Endothelial cell of umbilical vein (primary cell): Measurements from ENCODE around the gene ZNF680. TPM values are rescaled to one million over a fixed set of nuclear protein-coding genes. Genes with fewer than 3 reads are reported as not detected.

Experiments used
- BruUV-seq: library from RNA; stranded (reverse); fragments of 400-500 nt; replicated peaks from 2 replicates; lab custom pipeline; 2021; lab: Mats Ljungman, UMichigan
- CTCF ChIA-PET: fragments of 300-600, 350-600 bp; sonication (Branson Sonifier 250); formaldehyde crosslinking; loops from one replicate; lab custom pipeline; 2021; ENCODE audit warnings: antibody characterized with exemption, inconsistent platforms; lab: Charles Lee
- POLR2A ChIA-PET: fragments of 300-600, 350-600 bp; sonication (Branson Sonifier 250); formaldehyde crosslinking; loops from one replicate; lab custom pipeline; 2021; ENCODE audit warnings: antibody characterized with exemption, inconsistent platforms; lab: Charles Lee
- DNase-seq: peaks from one replicate; pipeline ENCODE4 v3.0.0-alpha.2; 2011; ENCODE audit warnings: low read depth, low spot score
- FAIRE-seq: peaks from 2 replicates; lab custom pipeline; 2011; peaks lifted over from hg19 to GRCh38; lab: Jason Lieb, UNC
- H2AFZ ChIP-seq: 2 replicates; pipeline ENCODE4 v1.6.0; 2012; ENCODE audit warnings: low read depth, low read length, control low read depth, inconsistent platforms
- H3K27ac ChIP-seq: 2 replicates; pipeline ENCODE4 v1.5.1; 2011; ENCODE audit warnings: low read depth, mild to moderate bottlenecking, control low read depth, low read length, moderate library complexity; ENCODE audit not compliant: insufficient read depth
- H3K27me3 ChIP-seq, 2 experiments: 2 replicates each; pipeline versions ENCODE4 v1.6.0 to v1.6.1; 2011; ENCODE audit warnings: low read length in 2 of 2, mixed read lengths in 1 of 2; ENCODE audit not compliant: control insufficient read depth in 2 of 2, insufficient read depth in 2 of 2
- H3K36me3 ChIP-seq, 2 experiments: 2 replicates in 1 of 2; 3 replicates in 1 of 2; pipeline ENCODE4 v1.5.1; 2011; ENCODE audit warnings: low read length in 2 of 2, mild to moderate bottlenecking in 1 of 2, moderate library complexity in 1 of 2; ENCODE audit not compliant: control insufficient read depth in 2 of 2, insufficient read depth in 2 of 2; ENCODE audit errors: extremely low read depth in 1 of 2
- H3K4me1 ChIP-seq: 3 replicates; pipeline ENCODE4 v1.5.1; 2011; ENCODE audit warnings: mild to moderate bottlenecking, low read length; ENCODE audit not compliant: control insufficient read depth, insufficient read depth; ENCODE audit errors: extremely low read depth
- H3K4me2 ChIP-seq: 2 replicates; pipeline ENCODE4 v1.6.1; 2011; ENCODE audit warnings: low read length, control low read depth, mixed read lengths; ENCODE audit not compliant: insufficient read depth
- H3K4me3 ChIP-seq, 3 experiments: fragments of 200-600 bp in 1 of 3; sonication (generic), shearing (Covaris generic) in 1 of 3; replicated peaks in 1 of 3; 2 replicates each; pipeline ENCODE4 v1.5.1; 2011 to 2016; ENCODE audit warnings: control low read depth in 3 of 3, low read length in 3 of 3, mild to moderate bottlenecking in 2 of 3, inconsistent platforms in 1 of 3, low read depth in 1 of 3, moderate library complexity in 1 of 3; ENCODE audit not compliant: insufficient read depth in 1 of 3
- H3K79me2 ChIP-seq: 2 replicates; pipeline ENCODE4 v1.6.0; 2012; ENCODE audit warnings: low read length, inconsistent platforms; ENCODE audit not compliant: control insufficient read depth, insufficient read depth
- H3K9ac ChIP-seq: replicated peaks from 2 replicates; pipeline ENCODE3; 2011; ENCODE audit warnings: low read length, control low read depth; ENCODE audit not compliant: insufficient read depth; ENCODE audit errors: extremely low read depth
- H3K9me1 ChIP-seq: replicated peaks from 3 replicates; pipeline ENCODE4 v1.6.0; 2011; ENCODE audit warnings: mild to moderate bottlenecking, low read length; ENCODE audit not compliant: control insufficient read depth, insufficient read depth; ENCODE audit errors: extremely low read depth
- H3K9me3 ChIP-seq: replicated peaks from 2 replicates; pipeline ENCODE4 v1.5.1; 2012; ENCODE audit warnings: low read length, inconsistent platforms; ENCODE audit not compliant: control insufficient read depth, insufficient read depth
- H4K20me1 ChIP-seq: replicated peaks from 2 replicates; pipeline ENCODE3; 2011; ENCODE audit warnings: mild to moderate bottlenecking, low read length; ENCODE audit not compliant: control insufficient read depth, insufficient read depth; ENCODE audit errors: extremely low read depth
- EZH2 ChIP-seq: IDR thresholded peaks from 2 replicates; pipeline ENCODE4 v1.6.1; 2012; ENCODE audit warnings: borderline replicate concordance, low read depth, mild to moderate bottlenecking, moderate library complexity, low read length, inconsistent platforms; ENCODE audit not compliant: severe bottlenecking
- FOS ChIP-seq: IDR thresholded peaks from 2 replicates; pipeline ENCODE4 v1.6.1; 2011; ENCODE audit warnings: mild to moderate bottlenecking, low read length, moderate library complexity, borderline replicate concordance; ENCODE audit not compliant: insufficient read depth
- GATA2 ChIP-seq: IDR thresholded peaks from 2 replicates; pipeline ENCODE4 v1.7.0; 2011; ENCODE audit warnings: low read depth, mild to moderate bottlenecking, moderate library complexity, mixed read lengths, low read length; ENCODE audit not compliant: insufficient read length, insufficient read depth
- JUN ChIP-seq: IDR thresholded peaks from 2 replicates; pipeline ENCODE4 v1.6.1; 2011; ENCODE audit warnings: borderline replicate concordance, low read depth; ENCODE audit not compliant: insufficient read length, insufficient read depth
- MAX ChIP-seq: IDR thresholded peaks from 2 replicates; pipeline ENCODE4 v1.6.1; 2011; ENCODE audit not compliant: insufficient read depth, insufficient read length
- MYC ChIP-seq: IDR thresholded peaks from one replicate; pipeline ENCODE4 v1.6.1; 2011; ENCODE audit warnings: mild to moderate bottlenecking, low read depth, low read length
- POLR2A ChIP-seq: IDR thresholded peaks from 2 replicates; pipeline ENCODE4 v1.6.1; 2012; ENCODE audit warnings: low read depth, mild to moderate bottlenecking, control low read depth, low read length
- POLR2AphosphoS5 ChIP-seq: IDR thresholded peaks from 2 replicates; pipeline ENCODE4 v1.6.1; 2012; ENCODE audit warnings: low read depth, mild to moderate bottlenecking, control low read depth, low read length, moderate library complexity; ENCODE audit not compliant: insufficient read depth
- dilution Hi-C: fragments of 300-500 bp; cut with MboI; formaldehyde crosslinking; loops from one replicate; pipeline ENCODE4 v1.15.0; 2019; ENCODE audit warnings: low sequenced_read_pairs; ENCODE audit not compliant: extremely low pct_ligation_motif_present
- intact Hi-C: fragments of 100-400 bp; cut with micrococcal nuclease; formaldehyde crosslinking; loops from one replicate; pipeline ENCODE4 v1.10.0; 2022
- polyA plus RNA-seq, 4 experiments: library from polyadenylated mRNA; depleted of rRNA in 3 of 4; stranded (reverse) in 3 of 4; unstranded in 1 of 4; fragments of >200 nt; gene quantifications; 2 replicates each; pipeline versions ENCODE4 v1.2.1 to v1.2.3, GENCODE V29; 2011 to 2012; ENCODE audit warnings: missing spikeins in 1 of 4
- total RNA-seq: library from RNA; stranded (reverse); gene quantifications from 2 replicates; pipeline ENCODE4 v1.2.3, GENCODE V29; 2021
- TF ChIP-seq, protein P1 (sequence below), 2 donors: IDR thresholded peaks; 1 replicate in 1 of 2; 2 replicates in 1 of 2; pipeline ENCODE4 v1.5.1; 2011; ENCODE audit warnings: low read length in 2 of 2, mild to moderate bottlenecking in 2 of 2, moderate library complexity in 2 of 2, control low read depth in 1 of 2, inconsistent platforms in 1 of 2, low read depth in 1 of 2; ENCODE audit not compliant: insufficient read depth in 1 of 2; ENCODE audit errors: extremely low read depth in 1 of 2

The ZNF680 gene
- total and polyA plus RNA-seq, 2 donors (not counting 3 experiments of a cell fraction or from before 2014, with no cell fraction given), result 1.0 to 10.8 TPM

GRCh38 chr7:64557601-64558322, 5.1 kb downstream of the ZNF680 start:
- H3K27ac ChIP-seq, result no peak overlapping the region
- BruUV-seq, result no TSS peak
- no peaks in the 10 kb centered on the region for H3K27me3 ChIP-seq
- TF ChIP-seq FOS (no peak), MYC (no peak), MAX (no peak), GATA2 (no peak), POLR2AphosphoS5 (no peak), EZH2 (no peak), JUN (no peak), POLR2A (no peak)
- TF ChIP-seq, protein P1, sequence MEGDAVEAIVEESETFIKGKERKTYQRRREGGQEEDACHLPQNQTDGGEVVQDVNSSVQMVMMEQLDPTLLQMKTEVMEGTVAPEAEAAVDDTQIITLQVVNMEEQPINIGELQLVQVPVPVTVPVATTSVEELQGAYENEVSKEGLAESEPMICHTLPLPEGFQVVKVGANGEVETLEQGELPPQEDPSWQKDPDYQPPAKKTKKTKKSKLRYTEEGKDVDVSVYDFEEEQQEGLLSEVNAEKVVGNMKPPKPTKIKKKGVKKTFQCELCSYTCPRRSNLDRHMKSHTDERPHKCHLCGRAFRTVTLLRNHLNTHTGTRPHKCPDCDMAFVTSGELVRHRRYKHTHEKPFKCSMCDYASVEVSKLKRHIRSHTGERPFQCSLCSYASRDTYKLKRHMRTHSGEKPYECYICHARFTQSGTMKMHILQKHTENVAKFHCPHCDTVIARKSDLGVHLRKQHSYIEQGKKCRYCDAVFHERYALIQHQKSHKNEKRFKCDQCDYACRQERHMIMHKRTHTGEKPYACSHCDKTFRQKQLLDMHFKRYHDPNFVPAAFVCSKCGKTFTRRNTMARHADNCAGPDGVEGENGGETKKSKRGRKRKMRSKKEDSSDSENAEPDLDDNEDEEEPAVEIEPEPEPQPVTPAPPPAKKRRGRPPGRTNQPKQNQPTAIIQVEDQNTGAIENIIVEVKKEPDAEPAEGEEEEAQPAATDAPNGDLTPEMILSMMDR (IDR thresholded peaks at IDR 0.05; ENCODE audit: extremely low read depth in 1 of 2, insufficient read depth in 1 of 2, low read depth in 1 of 2, low read length in 2 of 2), result no peak
- intact Hi-C loops, result no loop called here
- ChIA-PET CTCF (no interaction called here), POLR2A (no interaction called here)
- H3K4me2 ChIP-seq, result no peak overlapping the region
- no peaks in the 10 kb centered on the region for H3K9me1 ChIP-seq
- no peak for DNase-seq
- FAIRE-seq, result no peak
- no peaks in the 10 kb centered on the region for H4K20me1 ChIP-seq
- no peak overlapping the region for H2AFZ ChIP-seq
- H3K9ac ChIP-seq, result no peak overlapping the region
- H3K9me3 ChIP-seq, result peaks cover 2% of the 10 kb centered on the region
- dilution Hi-C loops, result no loop called here
- H3K4me1 ChIP-seq, result no peaks in the 10 kb centered on the region
- no peak overlapping the region for H3K4me3 ChIP-seq
- H3K36me3 ChIP-seq, result no peaks in the 10 kb centered on the region
- H3K79me2 ChIP-seq, result peaks cover 47% of the 10 kb centered on the region
